GM19452 (cell line): Measurements from ENCODE around the gene FSTL1.

ENCODE experiments used
- ATAC-seq: cut with Tn5 transposase; IDR thresholded peaks from one replicate; pipeline ENCODE4 v1.9.1; 2021; ENCODE audit not compliant: unreplicated experiment

The FSTL1 gene

GRCh38 chr3:120450600-120451271, at the start of gene FSTL1:
Gene FSTL1 (minus strand): TSS chr3:120450992. CDS start chr3:120450746, 246 bp downstream.
- ATAC-seq, result no peak

DNA sequence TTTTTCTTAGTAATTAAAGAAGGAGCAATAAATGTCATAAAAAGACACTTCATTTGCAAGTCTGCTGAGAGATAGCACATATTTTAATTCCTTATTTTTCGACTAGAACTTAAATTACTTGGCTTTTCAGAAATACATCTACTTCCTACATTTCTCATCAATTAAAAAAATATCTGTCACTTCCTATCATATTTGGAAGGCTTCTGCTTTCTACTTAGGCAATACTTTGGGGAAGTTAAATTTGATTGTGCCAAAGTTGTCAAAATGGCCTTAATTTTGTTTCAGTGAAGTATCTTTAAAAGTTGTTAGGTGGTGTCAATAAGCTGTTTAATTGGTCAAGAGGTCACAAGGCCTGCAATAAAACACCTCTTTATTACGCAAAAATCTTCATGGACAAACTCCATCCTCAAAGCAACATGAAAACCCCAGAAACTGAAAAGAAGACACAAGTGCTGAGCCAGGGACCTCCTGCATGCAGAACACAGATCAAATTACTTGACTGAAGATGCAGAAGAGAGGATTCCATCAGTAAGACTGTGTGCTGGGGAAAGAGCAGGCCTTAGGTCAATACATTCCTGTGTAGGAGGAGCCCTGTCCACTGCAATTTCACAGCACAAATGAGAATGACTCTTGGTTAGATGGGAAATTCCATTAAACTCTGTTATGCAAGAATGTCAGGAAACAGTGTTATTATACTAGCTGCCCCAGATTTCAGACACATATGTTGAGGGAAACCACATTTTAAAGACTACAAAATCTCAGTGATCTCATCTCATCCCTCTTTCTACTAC, 48.0 kb upstream of the FSTL1 start:
- no peak for ATAC-seq

DNA sequence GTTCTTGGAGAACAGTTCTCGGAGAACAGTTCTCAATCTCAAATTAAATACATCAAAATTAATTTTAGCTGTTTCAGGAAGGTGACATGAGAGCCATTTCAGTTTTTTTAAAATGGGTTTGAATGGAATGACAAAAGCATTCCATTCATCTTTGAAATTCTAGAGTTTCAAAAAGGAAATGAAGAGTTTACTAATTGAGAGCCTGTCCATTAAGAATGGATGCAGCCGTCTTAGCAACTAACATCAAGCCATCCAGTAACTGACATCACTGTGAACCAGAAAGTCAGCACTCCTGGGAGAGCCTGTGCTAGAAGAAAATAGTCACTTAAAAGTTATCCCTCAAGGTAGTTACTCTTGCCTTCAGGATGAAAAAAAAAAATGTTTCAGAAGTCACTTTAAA, 47.0 kb upstream of the FSTL1 start:
- no peak for ATAC-seq

DNA sequence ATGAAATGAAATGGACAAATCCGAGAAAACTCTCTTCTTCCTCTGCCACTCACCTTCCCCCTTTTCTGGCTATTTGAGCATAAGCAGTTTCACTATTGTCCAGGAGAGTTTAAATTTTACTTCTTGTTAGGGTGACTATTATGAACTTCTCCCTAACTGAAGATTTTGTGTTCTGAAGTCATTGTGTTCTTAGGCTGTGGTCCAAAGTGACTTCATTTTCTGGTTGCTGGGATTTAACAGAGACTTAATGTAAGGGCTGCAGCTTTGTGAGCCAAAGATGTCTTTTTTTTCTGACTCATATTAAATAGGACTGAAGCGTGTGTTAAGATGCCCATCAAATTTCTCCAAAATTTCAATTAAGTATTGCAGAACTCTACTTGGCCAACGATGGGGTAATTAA, 46.5 kb upstream of the FSTL1 start:
- no peak for ATAC-seq

DNA sequence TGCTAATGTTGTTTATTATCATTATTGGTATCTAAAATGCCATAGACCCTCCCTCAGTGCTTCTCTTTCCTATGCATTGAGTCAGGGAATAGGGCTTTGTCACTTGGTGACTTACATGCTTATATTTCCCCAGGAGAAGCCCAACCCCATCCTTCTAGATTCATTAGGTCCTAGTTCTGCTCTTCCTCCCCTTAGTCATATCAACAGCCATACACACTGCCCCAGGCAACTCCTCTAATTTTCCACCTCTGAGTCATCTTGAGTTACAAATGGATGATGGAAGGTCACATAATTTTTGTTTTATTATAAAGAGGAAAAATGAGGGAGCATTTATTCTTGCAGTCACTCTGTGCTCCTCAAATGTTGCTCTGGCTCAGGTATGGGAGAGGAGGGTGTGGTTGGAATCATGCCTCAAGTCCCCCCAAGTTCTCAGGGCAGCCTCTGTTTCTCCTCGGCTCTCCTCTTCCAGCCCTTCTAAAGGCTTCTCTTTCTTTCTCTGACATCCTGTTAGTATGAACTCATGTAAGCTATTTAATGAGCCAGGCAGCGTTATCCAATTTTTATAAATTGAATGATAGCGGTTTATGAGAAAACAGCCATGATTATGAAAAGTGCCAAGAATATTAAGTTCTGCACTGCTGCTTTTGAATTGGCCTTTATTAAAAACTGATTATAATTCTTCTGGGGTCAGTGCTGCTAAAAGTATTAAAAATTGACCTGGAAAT, 45.6 kb upstream of the FSTL1 start:
- no peak for ATAC-seq

- ATAC-seq, result no peak
Observed at GRCh38 chr3:120495809-120496208, 45.0 kb upstream of the FSTL1 start.

DNA sequence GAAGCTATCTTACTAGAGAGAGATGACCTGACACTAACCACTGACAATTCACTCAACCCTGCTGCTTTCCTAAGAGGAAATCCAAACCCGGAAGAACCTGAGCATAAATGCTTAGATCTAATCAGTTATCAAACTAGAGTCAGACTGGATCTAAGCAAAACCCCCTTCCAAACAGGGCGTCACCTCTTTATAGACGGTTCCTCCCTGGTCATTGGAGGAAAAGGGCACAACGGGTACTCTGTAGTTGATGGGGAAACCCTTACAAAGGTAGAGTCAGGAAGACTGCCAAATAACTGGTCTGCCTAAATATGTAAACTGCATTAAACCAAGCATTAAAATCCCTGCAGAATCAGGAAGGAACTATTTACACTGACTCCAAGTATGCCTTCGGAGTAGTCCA, 41.3 kb upstream of the FSTL1 start:
- no peak for ATAC-seq

- no peak for ATAC-seq
Observed at GRCh38 chr3:120489421-120489820, 38.6 kb upstream of the FSTL1 start.

GRCh38 chr3:120488296-120488695, 37.5 kb upstream of the FSTL1 start:
- no peak for ATAC-seq

DNA sequence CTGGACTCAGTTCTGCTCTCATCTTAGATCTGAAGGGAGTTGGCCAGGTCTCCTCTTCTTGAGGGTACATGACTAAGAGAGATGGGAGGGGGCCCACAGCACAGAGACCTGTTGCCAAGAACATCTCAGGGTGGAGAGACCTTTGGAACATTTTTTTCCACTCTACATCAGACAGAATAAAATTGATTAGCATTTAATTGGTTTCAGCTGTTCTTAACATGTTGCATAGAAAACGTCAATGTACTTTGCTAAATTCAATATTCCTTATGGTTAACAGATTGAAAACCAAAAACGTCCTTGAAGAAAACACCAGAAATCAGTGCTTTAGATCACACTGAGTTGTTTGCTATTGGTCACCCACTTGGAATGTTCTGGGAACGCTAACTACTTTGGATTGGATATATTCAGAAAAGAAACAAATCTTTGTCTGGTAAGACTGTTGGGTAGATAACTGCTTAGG, 36.4 kb upstream of the FSTL1 start:
- ATAC-seq, result no peak

DNA sequence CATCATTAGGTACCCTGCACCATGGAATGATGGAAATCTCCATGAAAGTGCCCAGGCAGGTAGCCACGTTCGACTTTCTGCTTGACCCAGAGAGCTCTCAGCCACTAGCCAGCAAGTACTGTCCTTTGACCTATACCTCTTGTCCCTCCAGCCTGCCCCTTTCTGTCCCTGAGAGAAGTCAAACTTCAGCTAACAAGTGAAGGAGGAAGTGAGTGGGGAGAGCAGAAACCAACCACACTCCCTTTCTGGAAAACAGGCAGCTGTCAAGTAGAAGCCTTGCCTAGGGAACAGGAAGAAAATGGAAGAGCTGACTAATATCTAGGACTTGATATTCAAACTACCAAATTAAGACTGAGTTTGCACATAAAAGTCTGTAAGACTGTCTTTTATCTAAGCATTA, 30.3 kb upstream of the FSTL1 start:
- no peak for ATAC-seq

GRCh38 chr3:120477781-120478180, 27.0 kb upstream of the FSTL1 start:
- ATAC-seq, result no peak

GRCh38 chr3:120475722-120476377, 25.1 kb upstream of the FSTL1 start:
- no peak for ATAC-seq

- no peak for ATAC-seq
Observed at GRCh38 chr3:120473896-120474675, 23.3 kb upstream of the FSTL1 start.

DNA sequence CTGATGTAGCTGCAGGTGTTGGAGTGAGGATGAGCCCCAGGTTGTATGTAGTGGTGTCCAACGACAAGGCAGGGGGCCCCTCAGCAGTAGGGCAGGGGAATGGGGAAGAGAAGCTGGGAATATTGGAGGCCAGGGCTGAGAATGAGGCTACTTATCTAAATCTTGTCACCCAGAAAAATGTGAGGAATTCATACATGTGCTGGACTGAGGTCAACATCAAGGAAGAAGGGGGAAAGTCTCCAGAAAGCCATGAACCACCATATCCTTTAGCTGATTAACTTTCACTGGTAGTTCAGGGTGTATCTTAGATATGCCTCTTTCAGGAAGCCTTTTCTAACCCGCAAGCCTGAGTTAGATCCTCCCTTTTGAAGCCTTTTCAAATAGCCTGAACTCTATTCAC, 22.6 kb upstream of the FSTL1 start:
- no peak for ATAC-seq

DNA sequence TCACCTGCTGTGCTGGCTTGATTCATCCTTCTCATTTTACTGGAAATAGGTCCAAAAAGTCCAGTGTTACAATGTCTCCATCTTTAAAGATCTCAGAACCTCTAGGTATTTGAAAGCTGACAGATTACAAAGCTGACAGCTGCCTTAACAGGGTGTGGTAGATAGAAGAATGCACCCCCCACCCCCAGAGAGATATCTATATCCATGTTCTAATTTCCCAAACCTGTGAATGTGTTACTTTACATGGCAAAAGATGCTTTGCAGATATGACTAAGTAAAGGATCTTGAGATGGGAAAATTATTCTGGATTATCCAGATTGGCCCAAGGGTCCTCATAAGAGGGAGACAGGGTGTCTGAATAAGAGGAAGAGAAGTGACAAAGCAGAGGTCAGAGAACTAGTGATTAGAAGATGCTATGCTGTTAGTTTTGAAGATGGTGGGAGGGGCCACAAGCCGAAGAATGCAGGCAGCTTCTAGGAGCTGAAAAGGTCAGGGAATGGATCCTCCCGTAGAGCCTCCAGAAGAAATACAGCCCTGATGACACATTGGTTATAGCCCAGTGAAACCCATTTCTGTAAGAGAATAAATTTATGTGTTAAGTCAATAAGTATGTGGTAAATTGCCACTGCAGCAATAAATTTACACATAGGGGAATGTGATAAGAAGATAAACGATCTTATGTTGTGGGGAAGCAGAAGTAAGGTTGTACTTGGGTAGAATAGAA, 21.5 kb upstream of the FSTL1 start:
- ATAC-seq, result no peak

- ATAC-seq, result no peak
Observed at GRCh38 chr3:120471643-120472042, 20.9 kb upstream of the FSTL1 start.

GRCh38 chr3:120470870-120471269, 20.1 kb upstream of the FSTL1 start:
- ATAC-seq, result no peak

DNA sequence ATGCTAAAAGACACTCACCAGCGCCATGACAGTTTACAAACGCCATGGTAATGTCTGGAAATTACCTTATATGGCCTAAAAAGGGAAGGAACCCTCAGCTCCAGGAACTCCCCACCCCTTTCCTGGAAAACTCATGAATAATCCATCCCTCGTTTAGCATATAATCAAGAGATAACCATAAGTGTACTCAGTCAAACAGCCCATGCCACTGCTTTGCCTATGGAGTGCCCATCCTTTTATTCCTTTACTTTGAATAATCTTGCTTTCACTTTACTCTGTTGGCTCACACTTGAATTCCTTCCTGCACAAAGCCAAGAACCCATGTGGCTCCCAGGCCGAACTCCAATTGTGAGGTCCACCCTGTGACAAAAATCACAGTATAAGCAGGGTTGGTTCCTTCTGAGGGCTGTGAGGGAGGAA, 19.1 kb upstream of the FSTL1 start:
- no peak for ATAC-seq

GRCh38 chr3:120469440-120469839, 18.6 kb upstream of the FSTL1 start:
- ATAC-seq, result no peak
